ENCODE results near the gene OPRM1. TPM values are rescaled to one million over a fixed set of nuclear protein-coding genes. Genes with fewer than 3 reads are reported as not detected.

OPRM1 gene
- total RNA-seq, 1 donor from 2014 or later, result not detected

DNA sequence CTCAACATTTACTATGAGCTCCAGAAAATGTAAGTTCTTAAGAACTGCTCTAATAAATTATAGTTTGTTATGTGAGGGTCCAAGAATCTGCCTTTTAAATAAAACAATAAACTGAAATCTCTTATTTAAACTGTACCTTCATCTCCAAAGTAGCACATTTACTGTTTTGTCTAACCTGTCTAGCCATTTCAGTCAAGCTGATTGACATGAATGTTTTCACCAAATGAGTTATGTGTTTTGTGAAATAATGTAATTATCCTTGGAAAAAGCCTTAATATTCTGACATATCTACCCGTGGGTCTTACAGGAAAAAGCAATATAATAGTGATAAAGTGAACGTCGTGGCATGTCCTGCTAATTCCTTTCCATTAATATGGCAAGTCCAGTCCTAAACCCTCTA lies 57.8 kb downstream of the OPRM1 start:
- TF ChIP-seq, protein P1, sequence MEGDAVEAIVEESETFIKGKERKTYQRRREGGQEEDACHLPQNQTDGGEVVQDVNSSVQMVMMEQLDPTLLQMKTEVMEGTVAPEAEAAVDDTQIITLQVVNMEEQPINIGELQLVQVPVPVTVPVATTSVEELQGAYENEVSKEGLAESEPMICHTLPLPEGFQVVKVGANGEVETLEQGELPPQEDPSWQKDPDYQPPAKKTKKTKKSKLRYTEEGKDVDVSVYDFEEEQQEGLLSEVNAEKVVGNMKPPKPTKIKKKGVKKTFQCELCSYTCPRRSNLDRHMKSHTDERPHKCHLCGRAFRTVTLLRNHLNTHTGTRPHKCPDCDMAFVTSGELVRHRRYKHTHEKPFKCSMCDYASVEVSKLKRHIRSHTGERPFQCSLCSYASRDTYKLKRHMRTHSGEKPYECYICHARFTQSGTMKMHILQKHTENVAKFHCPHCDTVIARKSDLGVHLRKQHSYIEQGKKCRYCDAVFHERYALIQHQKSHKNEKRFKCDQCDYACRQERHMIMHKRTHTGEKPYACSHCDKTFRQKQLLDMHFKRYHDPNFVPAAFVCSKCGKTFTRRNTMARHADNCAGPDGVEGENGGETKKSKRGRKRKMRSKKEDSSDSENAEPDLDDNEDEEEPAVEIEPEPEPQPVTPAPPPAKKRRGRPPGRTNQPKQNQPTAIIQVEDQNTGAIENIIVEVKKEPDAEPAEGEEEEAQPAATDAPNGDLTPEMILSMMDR (IDR thresholded peaks at IDR 0.05), result no peak
- ATAC-seq (no peak), DNase-seq (no peak)
- Histone ChIP-seq H3K27me3 (no peaks in the 10 kb centered on the region), H3K36me3 (no peaks in the 10 kb centered on the region), H3K27ac (no peak overlapping the region), H3K4me1 (no peaks in the 10 kb centered on the region), H3K4me3 (no peak overlapping the region), H3K9me3 (no peaks in the 10 kb centered on the region)
- intact Hi-C loops (cut with DNase I), result no loop called here

DNA sequence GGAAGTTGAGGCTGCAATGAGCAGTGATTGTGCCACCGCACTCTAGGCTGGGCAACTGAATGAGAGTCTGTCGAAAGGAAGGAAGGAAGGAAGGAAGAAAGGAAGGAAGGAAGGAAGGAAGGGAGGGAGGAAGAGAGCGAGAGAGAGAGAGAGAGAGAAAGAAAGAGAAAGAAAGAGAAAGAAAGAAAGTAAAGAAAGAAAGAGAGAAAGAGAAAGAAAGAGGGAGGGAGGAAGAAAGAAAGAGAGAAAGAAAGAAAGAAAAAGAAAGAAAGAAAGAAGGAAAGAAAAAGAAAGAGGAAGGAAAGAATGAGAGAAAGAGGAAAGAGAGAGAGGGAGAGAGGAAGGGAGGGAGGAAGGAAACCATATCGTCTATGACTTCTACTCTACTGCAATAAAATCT lies 60.2 kb downstream of the OPRM1 start:
- Histone ChIP-seq H3K4me3 (no peak overlapping the region), H3K9me3 (no peaks in the 10 kb centered on the region), H3K4me1 (no peaks in the 10 kb centered on the region), H3K36me3 (no peaks in the 10 kb centered on the region), H3K27ac (no peak overlapping the region), H3K27me3 (no peaks in the 10 kb centered on the region)
- DNase-seq (no peak), ATAC-seq (no peak)
- intact Hi-C loops (cut with DNase I), result no loop called here
- TF ChIP-seq, protein P1 (IDR thresholded peaks at IDR 0.05), result no peak

GRCh38 chr6:154106251-154106650 lies 67.2 kb downstream of the OPRM1 start:
- Histone ChIP-seq H3K4me3 (no peak overlapping the region), H3K4me1 (no peaks in the 10 kb centered on the region), H3K36me3 (no peaks in the 10 kb centered on the region), H3K9me3 (no peaks in the 10 kb centered on the region), H3K27ac (no peak overlapping the region), H3K27me3 (no peaks in the 10 kb centered on the region)
- TF ChIP-seq, protein P1 (IDR thresholded peaks at IDR 0.05), result no peak
- intact Hi-C loops (cut with DNase I), result no loop called here
- ATAC-seq (peak; percentile 79), DNase-seq (no peak)

GRCh38 chr6:154111025-154111424 lies 72.0 kb downstream of the OPRM1 start:
- TF ChIP-seq, protein P1 (IDR thresholded peaks at IDR 0.05), result no peak
- no peaks in the 10 kb centered on the region for H3K9me3 ChIP-seq
- intact Hi-C loops (cut with DNase I), result no loop called here
- no peaks in the 10 kb centered on the region for H3K4me1 ChIP-seq
- H3K27me3 ChIP-seq, result no peaks in the 10 kb centered on the region
- H3K36me3 ChIP-seq, result no peaks in the 10 kb centered on the region
- no peak for ATAC-seq
- DNase-seq, result no peak
- no peak overlapping the region for H3K27ac ChIP-seq
- H3K4me3 ChIP-seq, result no peak overlapping the region

GRCh38 chr6:154112181-154112809 lies 73.3 kb downstream of the OPRM1 start:
- Histone ChIP-seq H3K4me1 (no peaks in the 10 kb centered on the region), H3K9me3 (no peaks in the 10 kb centered on the region), H3K4me3 (no peak overlapping the region), H3K36me3 (no peaks in the 10 kb centered on the region), H3K27me3 (no peaks in the 10 kb centered on the region), H3K27ac (no peak overlapping the region)
- DNase-seq (no peak), ATAC-seq (no peak)
- TF ChIP-seq, protein P1 (IDR thresholded peaks at IDR 0.05), result no peak
- intact Hi-C loops (cut with DNase I), result no loop called here

GRCh38 chr6:154113392-154113791 lies 74.4 kb downstream of the OPRM1 start:
- Histone ChIP-seq H3K27ac (no peak overlapping the region), H3K36me3 (no peaks in the 10 kb centered on the region), H3K27me3 (no peaks in the 10 kb centered on the region), H3K4me1 (no peaks in the 10 kb centered on the region), H3K4me3 (no peak overlapping the region), H3K9me3 (no peaks in the 10 kb centered on the region)
- DNase-seq (no peak), ATAC-seq (no peak)
- intact Hi-C loops (cut with DNase I), result no loop called here
- TF ChIP-seq, protein P1 (IDR thresholded peaks at IDR 0.05), result no peak
